Smooth muscle cell of the coronary artery (primary cell): Measurements from ENCODE around the gene MKRN1. TPM values are rescaled to one million over a fixed set of nuclear protein-coding genes. Genes with fewer than 3 reads are reported as not detected.

Experiments
- total RNA-seq: library from RNA; depleted of rRNA; stranded (reverse); fragments of >200 nt; gene quantifications from 2 replicates; pipeline ENCODE4 v1.2.3, GENCODE V29; 2014; ENCODE audit warnings: low replicate concordance

Gene MKRN1
- 56.4 and 106 TPM in 2 replicates for total RNA-seq

GRCh38 chr7:140479062-140479738 is at the start of gene MKRN1:
TSS of gene MKRN1 (minus strand) at chr7:140479505. CDS start at chr7:140479344, 161 bp downstream.

DNA sequence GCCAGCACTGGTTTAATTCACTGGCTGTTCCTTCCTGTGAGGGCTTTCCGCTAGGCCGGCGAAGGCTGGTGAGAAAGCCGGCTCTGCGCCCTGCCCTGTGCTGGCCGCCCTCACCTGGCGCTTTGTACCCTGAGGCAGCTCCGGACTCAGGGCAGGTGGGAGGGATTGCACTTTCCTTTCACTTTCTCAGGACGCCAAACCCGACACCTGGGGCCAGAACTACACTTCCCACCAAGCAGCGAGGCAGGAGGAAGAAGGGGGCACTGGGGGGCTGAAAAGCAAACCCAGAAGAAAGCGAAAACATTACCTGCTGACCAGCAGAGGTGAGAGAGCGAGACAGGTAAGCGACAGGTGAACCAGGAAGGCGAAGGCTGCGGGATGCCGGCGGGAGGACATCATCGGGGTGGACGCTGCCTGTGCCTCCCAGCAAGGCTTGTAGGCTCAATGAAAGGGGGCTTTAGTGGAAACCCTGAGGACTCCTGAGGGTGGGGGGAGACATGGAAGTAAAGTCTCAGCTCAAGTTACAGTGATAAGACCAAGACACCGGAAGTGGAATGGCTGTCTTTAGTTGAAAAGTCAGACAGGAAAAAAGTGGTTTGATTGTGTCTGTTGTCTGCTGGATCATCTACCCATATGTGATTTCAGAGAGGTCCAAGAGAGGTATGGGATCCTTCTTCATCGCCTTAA is 75.3 kb downstream of the MKRN1 start, which contains the start of gene RAB19:
RAB19 (plus strand) TSS at position 181 of the 687 bp plus-strand sequence. CDS start 3,589 bp downstream, outside the sequence.

Other genes starting within 250 kb of the MKRN1 start
- gene SLC37A3, start 81.0 kb downstream of the MKRN1 start, total RNA-seq = 47.5 and 75.3 TPM in 2 replicates
- gene RAB19, start 75.4 kb downstream of the MKRN1 start, total RNA-seq = not detected in 2 replicates
- 0.75 and 21.8 TPM in 2 replicates for gene DENND2A, start 161.3 kb upstream of the MKRN1 start, total RNA-seq
- gene ADCK2, start 193.4 kb upstream of the MKRN1 start, total RNA-seq = 13.2 and 24.8 TPM in 2 replicates
- 60.3 and 148 TPM in 2 replicates for gene NDUFB2, start 217.2 kb upstream of the MKRN1 start, total RNA-seq